Ectodermal cell (in vitro differentiated cells): ENCODE measurements around the gene DMBX1.

ENCODE experiments used
- H3K27ac ChIP-seq: 2 replicates; pipeline ENCODE4 v1.7.0; 2013; ENCODE audit warnings: mild to moderate bottlenecking, low read depth, low read length; ENCODE audit not compliant: insufficient read depth, poor library complexity, severe bottlenecking
- H3K27me3 ChIP-seq: 2 replicates; pipeline ENCODE4 v1.7.0; 2013; ENCODE audit warnings: mild to moderate bottlenecking, low read length; ENCODE audit not compliant: insufficient read depth, control insufficient read depth, poor library complexity, severe bottlenecking
- H3K36me3 ChIP-seq: one replicate; pipeline ENCODE4 v1.7.0; 2013; ENCODE audit warnings: low read length; ENCODE audit not compliant: control insufficient read depth, insufficient read depth
- H3K4me1 ChIP-seq: one replicate; pipeline ENCODE4 v1.7.0; 2013; ENCODE audit warnings: low read length; ENCODE audit not compliant: control insufficient read depth, insufficient read depth
- H3K4me3 ChIP-seq: 2 replicates; pipeline ENCODE4 v1.7.0; 2013; ENCODE audit warnings: low read depth, low read length, control low read depth; ENCODE audit not compliant: insufficient read depth
- H3K9me3 ChIP-seq: 2 replicates; pipeline ENCODE4 v1.7.0; 2013; ENCODE audit warnings: mild to moderate bottlenecking, low read length, moderate library complexity; ENCODE audit not compliant: control insufficient read depth
- WGBS, 2 experiments: methylation state at CpG; one replicate each; pipeline ENCODE4 v1.1.7; 2013; ENCODE audit warnings: missing lambda C conversion rate in 2 of 2; 5-methylcytosine and 5-hydroxymethylcytosine counted together

The DMBX1 gene

GRCh38 chr1:46530791-46531409, 41.3 kb downstream of the DMBX1 start:
- no peaks in the 10 kb centered on the region for H3K9me3 ChIP-seq
- WGBS, 2 experiments: 56 to 60% methylated on average over 6 of the region's 6 CpGs
- peaks cover 24% of the 10 kb centered on the region for H3K4me1 ChIP-seq
- peaks cover 99% of the 10 kb centered on the region for H3K27me3 ChIP-seq
- H3K4me3 ChIP-seq: no peak overlapping the region
- H3K36me3 ChIP-seq: no peaks in the 10 kb centered on the region
- H3K27ac ChIP-seq: no peak overlapping the region

- WGBS, 2 experiments: 93 to 94% methylated on average over 3 of the region's 3 CpGs
These were observed 42.5 kb downstream of the DMBX1 start for GRCh38 chr1:46532095-46532494.

GRCh38 chr1:46532498-46533178, 43.0 kb downstream of the DMBX1 start:
- Histone ChIP-seq H3K9me3 (no peaks in the 10 kb centered on the region), H3K36me3 (no peaks in the 10 kb centered on the region), H3K27me3 (peaks cover 88% of the 10 kb centered on the region), H3K27ac (no peak overlapping the region), H3K4me3 (no peak overlapping the region), H3K4me1 (peaks cover 10% of the 10 kb centered on the region)
- 1% methylated on average over 31 of the region's 31 CpGs for WGBS, 2 experiments

More at GRCh38 chr1:46532095-46532494, 42.5 kb downstream of the DMBX1 start:
- Histone ChIP-seq H3K4me1 (peaks cover 12% of the 10 kb centered on the region), H3K36me3 (no peaks in the 10 kb centered on the region), H3K9me3 (no peaks in the 10 kb centered on the region), H3K27me3 (peaks cover 94% of the 10 kb centered on the region), H3K27ac (no peak overlapping the region), H3K4me3 (no peak overlapping the region)

DNA sequence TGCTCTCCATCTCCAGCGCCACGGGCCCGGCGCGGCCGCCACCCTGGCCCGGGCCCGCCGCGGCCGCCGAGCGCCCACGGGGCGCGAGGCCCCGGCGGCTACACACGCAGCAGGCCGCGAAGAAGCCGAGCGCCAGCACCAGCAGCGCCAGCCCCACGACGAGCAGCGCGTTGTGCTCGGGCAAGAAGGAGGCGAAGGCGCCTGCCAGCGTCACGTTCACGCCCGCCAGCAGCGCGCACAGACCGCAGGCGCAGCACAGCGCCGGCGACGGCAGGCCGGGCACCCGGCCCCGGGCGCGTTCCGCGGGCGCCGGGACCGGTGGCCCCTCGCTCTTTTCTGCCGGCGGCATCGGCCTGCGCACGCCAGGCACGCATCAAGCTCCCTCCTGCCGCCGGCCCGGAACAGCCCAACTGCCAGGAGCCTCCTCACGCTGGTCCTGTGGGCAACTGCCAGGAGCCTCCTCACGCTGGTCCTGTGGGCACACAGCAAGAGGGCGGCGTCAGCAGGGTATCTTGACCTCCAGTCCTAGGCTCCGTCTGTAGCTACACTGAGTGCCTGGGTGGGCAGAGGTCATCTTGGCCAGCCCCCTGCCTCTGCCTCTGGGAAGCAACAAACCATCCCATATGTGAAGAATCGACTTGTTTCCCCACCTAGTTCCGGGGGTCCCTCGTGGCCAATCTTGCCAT, 43.7 kb downstream of the DMBX1 start:
- Histone ChIP-seq H3K27me3 (peaks cover 82% of the 10 kb centered on the region), H3K4me3 (peak overlapping the region; percentile 17), H3K36me3 (no peaks in the 10 kb centered on the region), H3K4me1 (peaks cover 3% of the 10 kb centered on the region), H3K9me3 (no peaks in the 10 kb centered on the region), H3K27ac (no peak overlapping the region)
- 7% methylated on average over 71 of the region's 71 CpGs for WGBS, 2 experiments

- WGBS, 2 experiments: 79 to 86% methylated on average over 2 of the region's 2 CpGs
- Histone ChIP-seq H3K36me3 (no peaks in the 10 kb centered on the region), H3K27ac (no peak overlapping the region), H3K4me1 (no peaks in the 10 kb centered on the region), H3K9me3 (no peaks in the 10 kb centered on the region), H3K27me3 (peaks cover 66% of the 10 kb centered on the region), H3K4me3 (no peak overlapping the region)
These were observed 45.4 kb downstream of the DMBX1 start for GRCh38 chr1:46535063-46535462.

DNA sequence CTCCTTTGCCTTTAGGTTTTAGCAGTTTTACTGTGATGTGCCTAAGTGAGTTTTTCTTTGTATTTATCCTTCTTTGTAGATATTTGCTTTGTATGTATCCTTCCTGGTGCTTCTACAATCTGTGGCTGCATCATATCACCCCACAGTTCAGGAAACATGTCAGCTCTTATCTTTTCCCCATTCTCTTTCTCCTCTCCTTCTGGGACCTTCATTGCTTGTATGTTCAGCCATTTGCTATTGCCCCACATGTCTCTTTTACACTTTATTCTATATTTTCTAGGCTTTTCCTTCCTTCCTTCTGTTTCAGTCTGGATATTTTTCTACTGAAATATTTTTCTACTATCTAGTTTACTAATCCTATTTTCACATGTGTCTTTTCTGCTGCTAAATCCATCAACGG, 46.9 kb downstream of the DMBX1 start:
- Histone ChIP-seq H3K4me1 (no peaks in the 10 kb centered on the region), H3K27me3 (peaks cover 66% of the 10 kb centered on the region), H3K36me3 (no peaks in the 10 kb centered on the region), H3K27ac (no peak overlapping the region), H3K9me3 (no peaks in the 10 kb centered on the region), H3K4me3 (no peak overlapping the region)
- 71 to 94% methylated on average over 1 of the region's 1 CpG for WGBS, 2 experiments

DNA sequence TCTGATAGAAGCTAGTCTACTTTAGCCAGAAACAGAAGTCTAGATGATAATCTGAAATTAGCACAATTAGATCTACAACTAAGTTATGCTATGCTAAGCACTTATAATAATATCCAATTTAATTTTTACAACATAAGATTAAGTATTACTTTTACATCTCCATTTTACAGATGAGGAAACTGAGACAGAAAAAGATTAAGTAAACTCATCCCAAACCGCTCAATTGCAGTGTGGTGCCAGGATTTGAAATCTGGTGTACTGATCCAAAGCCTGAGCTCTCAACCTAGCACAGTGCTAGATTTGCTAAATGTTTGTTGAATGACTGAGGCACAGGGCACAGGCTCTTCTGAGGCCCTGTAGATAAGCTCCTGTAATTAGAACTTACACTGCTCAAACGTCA, 48.0 kb downstream of the DMBX1 start:
- WGBS, 2 experiments: 82 to 89% methylated on average over 2 of the region's 2 CpGs
- H3K27me3 ChIP-seq: peaks cover 66% of the 10 kb centered on the region

DNA sequence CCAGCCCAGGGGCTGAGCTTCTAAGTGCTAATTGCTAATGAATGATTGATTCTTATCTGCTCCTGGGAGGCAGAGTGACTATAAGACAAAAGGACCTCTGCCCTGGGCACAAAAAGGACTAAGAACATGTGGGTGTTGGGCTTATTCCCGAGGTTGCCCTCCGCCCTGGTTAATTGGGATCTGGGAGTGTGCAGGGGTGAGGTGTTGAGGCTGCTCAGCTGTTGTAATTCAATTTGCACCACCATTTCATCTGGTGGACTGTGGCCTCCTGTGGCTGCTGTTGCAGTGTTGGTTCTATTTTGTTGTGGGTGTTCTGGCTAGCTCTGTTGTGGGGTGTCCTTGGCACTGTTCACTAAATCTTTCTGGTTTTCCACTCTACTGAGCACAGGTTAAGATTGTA, 48.5 kb downstream of the DMBX1 start:
- 67 to 72% methylated on average over 2 of the region's 2 CpGs for WGBS, 2 experiments
- no peak overlapping the region for H3K4me3 ChIP-seq
- H3K27ac ChIP-seq: no peak overlapping the region
- H3K4me1 ChIP-seq: no peaks in the 10 kb centered on the region
- peaks cover 66% of the 10 kb centered on the region for H3K27me3 ChIP-seq
- no peaks in the 10 kb centered on the region for H3K36me3 ChIP-seq
- H3K9me3 ChIP-seq: no peaks in the 10 kb centered on the region

More for the DNA sequence above, 48.0 kb downstream of the DMBX1 start:
- Histone ChIP-seq H3K4me1 (no peaks in the 10 kb centered on the region), H3K36me3 (no peaks in the 10 kb centered on the region), H3K27ac (no peak overlapping the region), H3K4me3 (no peak overlapping the region), H3K9me3 (no peaks in the 10 kb centered on the region)
